Hematopoietic multipotent progenitor cell treated with erythropoietin and hydrocortisone succinate and interleukin-3 and kit ligand, for 15 days (in vitro differentiated cells): Measurements from ENCODE around the gene WDR4.
"Not testable (repeated sequence)": the region's sequence is repeated elsewhere in the genome, so short reads cannot be mapped to it uniquely, and the experiment has no call there.

Experiments used
- DNase-seq: peaks from one replicate; pipeline ENCODE4 v3.0.0-alpha.2; 2015; ENCODE audit warnings: low spot score

The WDR4 gene, protein sequence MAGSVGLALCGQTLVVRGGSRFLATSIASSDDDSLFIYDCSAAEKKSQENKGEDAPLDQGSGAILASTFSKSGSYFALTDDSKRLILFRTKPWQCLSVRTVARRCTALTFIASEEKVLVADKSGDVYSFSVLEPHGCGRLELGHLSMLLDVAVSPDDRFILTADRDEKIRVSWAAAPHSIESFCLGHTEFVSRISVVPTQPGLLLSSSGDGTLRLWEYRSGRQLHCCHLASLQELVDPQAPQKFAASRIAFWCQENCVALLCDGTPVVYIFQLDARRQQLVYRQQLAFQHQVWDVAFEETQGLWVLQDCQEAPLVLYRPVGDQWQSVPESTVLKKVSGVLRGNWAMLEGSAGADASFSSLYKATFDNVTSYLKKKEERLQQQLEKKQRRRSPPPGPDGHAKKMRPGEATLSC

DNA sequence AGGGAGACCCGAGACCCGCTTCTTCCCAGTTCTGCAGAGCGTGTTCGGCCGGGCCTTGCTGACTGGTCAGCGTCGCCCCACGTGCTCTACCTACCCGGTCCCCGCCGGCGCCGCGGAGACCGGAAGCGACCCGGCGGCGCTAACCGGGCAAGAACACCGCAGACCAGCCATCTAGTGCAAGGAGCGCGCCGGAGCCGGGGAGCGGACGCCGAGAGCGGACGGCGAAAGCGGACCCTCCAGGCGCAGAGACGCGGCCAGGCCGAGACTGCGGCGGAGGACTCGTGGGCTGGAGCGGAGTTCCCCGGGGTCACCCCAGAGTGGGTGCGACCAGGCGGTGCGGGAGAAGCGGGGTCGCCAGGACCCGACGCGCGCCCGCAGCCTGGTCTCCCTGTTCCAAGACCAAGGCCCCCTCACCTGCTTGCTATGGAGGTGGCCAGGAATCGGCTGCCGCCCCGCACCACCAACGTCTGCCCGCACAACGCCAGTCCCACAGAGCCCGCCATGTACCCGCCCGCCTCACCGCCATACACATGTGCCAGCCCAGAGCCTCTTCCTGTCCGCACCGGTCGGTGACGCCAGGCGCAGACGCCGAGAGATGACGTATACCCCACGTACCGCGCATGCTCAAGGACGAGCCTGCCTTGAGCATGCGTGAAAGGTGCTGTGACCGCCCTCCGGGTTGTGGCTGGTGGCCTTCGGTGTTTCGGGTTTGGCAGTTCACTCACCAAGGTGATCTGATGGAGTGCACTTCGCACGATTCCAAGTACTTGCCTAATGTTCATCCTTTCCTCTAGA lies at the start of gene WDR4:
Gene WDR4 (minus strand): TSS at position 547 of the 795 bp plus-strand sequence. CDS start 44 bp downstream, at position 503.
- DNase-seq, result peak; percentile 98

DNA sequence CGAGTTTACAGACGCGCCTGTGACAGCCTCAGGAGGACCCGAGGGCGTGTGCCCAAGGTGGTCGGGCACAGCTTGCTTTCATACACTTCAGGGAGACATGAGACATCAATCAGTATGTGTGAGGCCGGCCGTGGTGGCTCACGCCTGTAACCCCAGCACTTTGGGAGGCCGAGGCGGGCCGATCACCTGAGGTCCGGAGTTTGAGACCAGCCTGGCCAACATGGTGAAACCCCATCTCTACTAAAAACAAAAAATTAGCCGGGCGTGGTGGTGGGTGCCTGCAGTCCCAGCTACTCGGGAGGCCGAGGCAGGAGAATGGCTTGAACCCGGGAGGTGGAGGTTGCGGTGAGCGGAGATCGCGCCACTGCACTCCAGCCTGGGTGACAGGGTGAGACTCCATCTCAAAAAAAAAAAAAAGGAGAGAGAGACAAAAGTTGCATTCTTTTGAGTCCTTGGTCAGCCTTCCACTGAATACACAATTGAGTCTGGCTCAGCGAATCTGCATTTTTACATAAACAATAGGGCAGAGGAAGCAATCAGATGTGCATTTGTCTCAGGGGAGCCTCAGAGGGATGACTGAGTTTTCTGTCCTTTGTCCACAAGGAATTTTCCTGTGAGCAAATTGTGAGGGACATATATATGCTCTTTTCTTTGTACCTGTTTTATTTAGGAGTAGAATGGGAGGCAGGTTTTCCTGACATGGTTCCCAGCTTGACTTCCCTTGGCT lies 48.3 kb upstream of the WDR4 start:
- DNase-seq, result not testable (repeated sequence)

DNA sequence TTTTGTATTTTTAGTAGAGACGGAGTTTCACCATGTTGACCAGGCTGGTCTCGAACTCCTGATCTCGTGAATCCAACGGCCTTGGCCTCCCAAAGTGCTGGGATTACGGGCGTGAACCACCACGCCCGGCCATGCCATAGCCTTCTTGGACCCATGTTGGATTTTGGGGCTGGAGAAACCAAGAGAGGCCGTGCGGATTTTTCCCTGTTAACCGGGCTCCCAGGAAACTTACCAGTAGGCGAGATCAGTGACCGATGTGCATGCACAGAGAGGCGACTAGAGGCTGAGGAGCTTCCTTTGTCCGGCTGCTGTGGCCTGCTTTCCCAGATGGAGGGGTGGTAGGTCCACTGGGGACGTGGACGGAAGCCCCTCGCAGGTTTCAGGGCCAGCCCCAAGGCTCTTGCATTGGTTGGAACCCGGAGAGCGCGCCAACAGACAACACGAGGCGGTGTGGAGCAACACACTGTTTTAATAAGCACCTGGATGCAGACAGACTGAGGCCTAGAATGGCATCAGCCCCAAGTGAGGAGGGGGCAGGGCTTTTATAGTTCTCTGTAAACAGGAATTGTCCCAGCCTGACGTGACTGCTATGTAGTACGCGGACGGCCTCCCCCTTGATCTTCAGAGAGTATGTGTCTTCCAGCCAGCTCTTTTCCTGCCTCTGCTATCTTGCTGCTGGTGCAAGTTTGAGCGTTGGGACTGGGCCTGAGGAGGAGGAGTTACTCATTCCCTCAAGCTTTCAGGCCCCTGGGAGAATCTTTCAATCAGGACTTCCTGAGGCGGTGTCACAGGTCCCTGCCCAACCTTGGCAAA lies 46.0 kb upstream of the WDR4 start, which contains the start of gene ERVH48-1:
Gene ERVH48-1 (minus strand): TSS at position 517 of the 813 bp plus-strand sequence. CDS start 6,624 bp downstream, outside the sequence.
- DNase-seq, result no peak

DNA sequence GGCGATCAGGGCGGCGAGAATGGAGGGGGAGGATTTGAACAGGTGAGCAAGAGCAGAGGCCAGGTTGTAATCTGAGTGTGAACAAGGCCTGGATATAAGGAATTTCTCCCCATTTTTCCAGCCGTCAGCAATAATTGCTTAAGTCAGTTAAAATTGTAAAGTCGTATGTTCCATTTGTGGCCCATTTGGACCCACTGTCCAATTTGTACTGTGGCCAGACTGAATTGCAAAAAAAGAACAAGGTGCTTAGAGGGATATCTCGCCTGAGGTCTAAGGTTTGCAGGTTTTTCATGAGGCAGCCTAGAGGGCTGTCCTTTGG lies 45.1 kb upstream of the WDR4 start:
- DNase-seq, result no peak

DNA sequence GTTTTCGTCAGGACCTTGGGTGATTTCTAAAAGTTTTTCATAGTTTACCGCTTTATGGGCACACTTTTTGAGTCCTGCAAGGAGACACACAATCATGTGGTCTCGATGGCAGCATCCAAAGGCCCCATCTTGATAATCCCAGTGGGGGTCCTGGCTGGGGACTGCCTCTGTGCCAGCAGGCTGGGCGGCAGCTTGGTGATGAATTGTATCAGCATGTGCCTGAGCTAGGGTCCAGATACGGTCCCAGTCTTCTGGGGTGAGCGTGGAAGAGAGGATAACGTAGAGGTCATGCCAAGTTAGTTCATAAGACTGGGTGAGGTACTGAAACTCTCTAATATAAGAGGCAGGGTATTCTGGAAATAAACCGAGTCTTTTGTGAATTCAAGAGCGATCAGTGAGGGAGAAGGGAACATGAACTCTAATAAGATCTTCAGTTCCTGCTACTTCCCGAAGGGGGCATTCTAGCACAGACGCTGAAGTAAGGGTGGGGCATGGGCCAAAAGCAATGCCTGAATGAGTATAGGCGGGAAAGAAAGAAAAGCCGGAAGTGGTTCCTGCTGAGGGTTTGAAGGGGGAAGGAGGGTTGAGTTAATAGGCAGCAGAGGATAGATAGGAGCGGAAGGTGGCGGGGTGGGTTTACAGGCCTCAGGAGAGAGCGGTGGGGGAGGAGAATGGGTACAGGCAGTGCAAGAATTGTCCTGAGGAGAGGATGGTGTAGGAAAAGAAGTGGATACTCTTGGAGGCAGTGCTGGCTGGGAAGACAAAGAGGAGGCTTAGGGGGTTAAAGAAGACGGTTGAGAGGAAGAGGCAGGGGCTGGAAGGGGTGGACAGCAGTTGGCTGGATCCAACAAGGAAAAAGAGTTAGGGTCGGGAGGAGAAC lies 44.5 kb upstream of the WDR4 start:
- DNase-seq, result peak; percentile 88

DNA sequence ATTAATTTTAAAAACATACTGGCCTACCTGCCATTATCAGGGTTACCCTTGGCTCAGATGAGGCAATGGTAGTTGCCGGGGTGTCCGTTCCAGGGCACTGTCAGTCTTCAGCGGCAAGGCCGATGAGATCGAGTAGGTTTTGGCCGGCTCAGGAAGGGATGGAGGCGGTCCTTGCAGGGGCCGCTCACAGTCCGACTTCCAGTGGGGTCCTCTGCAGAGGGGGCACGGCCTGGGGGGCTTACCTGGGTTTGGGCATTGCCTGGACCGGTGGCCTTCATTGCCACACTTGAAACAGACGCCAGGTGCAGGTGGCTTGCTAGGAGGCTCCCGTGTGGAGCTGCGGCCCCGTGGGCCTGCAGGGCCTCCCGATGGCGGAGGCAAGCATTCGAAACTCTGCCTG lies 43.6 kb upstream of the WDR4 start:
- DNase-seq, result no peak

DNA sequence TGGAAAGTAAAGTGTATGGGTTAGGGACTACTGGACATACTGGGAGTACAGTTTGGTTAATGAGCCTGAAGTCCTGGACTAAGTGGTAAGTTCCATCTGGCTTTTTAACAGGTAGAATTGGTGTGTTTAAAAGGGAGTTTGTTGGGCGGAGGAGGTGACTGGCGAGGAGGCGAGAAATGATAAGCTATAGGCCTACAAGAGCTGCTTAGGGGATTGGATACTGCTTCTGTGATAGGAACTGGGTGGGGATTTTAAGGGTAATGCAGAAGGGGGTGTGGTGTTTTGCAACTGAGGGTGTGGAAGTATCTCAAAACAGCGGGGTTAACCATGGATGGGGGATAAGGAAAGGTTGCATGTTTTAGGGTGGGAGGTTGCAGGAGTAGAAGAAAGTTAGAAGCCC lies 42.6 kb upstream of the WDR4 start:
- DNase-seq, result peak; percentile 83

DNA sequence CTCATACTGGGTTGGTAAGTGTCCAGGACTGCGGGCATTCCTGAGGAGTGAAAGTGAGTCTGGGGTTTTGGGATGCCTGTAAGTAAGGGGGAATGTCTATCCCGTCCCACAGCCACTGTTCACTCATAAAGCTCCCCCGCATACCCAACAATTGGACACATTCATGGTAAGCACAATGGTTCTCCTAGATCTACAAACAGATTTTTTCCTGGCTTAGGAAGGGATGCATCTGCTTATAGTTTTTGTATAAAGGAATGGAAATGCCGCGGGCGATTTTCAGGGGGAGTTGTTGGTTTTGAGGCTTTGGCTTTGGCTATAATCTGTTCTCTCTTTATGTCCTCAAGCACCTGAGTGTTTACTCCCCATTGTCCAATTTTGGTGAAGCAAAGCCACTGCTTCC lies 39.0 kb upstream of the WDR4 start:
- DNase-seq, result no peak

DNA sequence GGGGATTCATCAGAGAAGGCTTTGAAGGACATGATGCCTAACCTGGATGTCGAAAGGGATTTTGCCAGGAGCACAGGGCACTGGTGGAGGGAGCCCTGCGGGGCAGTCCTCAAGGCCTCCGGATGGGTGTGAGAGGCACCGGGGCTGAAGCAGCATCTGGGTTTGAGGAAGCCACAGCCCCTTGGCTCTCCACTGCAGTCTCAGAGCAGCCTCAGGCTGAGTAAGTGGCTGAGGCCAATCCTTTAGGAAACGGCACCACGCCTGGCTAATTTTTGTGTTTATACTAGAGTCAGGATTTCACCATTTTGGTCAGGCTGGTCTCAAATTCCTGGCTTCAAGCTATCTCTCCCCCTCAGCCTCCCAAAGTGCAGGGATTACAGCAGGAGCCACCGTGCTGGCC lies 34.1 kb upstream of the WDR4 start:
- DNase-seq, result no peak

DNA sequence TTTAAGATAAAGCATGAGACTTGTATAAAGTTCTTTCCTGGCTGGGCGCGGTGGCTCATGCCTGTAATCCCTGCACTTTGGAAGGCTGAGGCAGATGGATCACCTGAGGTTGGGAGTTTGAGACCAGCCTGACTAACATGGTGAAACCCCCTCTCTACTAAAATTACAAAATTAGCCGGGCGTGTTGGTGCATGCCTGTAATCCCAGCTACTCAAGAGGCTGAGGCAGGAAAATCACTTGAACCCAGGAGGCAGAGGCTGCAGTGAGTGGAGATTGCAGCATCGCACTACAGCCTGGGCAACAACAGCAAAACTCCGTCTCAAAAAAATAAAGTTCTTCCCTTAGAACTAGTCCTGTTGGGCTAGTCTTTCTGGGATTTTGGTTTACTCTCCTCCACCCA lies 32.6 kb upstream of the WDR4 start:
- DNase-seq, result not testable (repeated sequence)

DNA sequence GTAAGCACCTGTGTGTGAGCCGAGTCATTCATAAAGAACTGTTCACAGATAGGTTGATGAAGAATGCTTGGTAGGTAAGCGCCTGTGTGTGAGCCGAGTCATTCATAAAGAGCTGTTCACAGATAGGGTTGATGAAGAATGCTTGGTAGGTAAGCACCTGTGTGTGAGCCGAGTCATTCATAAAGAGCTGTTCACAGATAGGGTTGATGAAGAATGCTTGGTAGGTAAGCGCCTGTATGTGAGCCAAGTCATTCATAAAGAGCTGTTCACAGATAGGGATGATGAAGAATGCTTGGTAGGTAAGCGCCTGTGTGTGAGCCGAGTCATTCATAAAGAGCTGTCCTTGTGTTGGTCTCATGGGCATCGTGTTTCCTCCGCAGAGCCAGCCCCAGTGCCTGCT lies 29.1 kb upstream of the WDR4 start:
- DNase-seq, result not testable (repeated sequence)

DNA sequence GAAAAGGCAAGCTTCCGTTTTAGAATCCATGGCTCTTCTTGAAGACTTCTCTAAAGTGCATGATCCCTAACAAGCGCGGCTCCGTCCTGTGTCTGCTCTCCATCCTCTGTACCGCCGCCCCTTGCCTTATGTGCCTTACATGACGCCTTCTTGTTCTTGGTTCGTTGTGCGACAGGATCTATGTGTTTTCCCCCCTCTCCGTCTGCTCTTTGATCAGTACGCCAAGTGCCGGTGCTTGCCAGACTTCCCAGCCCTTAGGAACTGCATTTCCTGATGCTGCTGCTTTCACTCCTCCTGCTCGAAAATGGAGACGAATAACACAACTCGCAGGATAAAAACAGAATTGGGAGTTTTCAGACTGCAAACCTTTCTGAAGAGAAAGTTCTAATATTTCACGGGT lies 26.9 kb upstream of the WDR4 start:
- no peak for DNase-seq

DNA sequence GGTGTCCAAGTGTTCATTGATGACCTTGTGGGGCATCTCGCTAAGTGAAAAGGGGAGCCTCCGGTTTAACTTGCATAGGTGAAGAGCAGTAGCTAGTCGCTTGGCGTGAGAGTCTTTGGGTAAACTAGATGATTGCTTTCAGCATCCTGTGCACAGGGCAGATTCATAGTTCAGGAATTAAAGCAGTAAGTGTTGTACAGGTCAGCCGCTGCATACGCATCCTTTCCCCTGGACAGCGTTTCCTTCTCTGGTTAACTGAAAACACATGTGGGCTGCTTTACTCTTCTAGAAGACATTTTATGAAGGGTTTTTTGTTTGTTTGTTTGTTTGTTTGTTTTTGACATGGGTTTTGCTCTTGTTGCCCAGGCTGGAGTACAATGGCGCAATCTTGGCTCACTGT lies 25.9 kb upstream of the WDR4 start:
- no peak for DNase-seq

DNA sequence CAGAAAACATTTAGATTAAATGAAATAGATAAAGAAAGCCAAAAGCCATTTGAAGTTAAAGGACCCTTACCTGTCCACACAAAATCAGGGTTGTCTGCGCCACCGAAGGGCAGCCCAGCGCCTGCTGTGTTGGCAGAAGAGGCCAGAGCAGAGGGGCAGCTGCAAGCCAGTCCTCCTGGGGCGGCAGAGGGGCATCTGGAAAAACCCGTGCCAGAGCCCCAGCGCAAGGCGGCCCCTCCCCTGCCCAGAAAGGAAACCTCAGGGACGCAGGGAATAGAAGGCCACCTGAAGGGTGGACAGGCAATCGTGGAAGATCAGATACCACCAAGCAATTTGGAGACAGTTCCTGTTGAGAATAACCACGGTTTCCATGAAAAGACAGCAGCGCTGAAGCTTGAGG lies 24.5 kb upstream of the WDR4 start:
- DNase-seq, result no peak

DNA sequence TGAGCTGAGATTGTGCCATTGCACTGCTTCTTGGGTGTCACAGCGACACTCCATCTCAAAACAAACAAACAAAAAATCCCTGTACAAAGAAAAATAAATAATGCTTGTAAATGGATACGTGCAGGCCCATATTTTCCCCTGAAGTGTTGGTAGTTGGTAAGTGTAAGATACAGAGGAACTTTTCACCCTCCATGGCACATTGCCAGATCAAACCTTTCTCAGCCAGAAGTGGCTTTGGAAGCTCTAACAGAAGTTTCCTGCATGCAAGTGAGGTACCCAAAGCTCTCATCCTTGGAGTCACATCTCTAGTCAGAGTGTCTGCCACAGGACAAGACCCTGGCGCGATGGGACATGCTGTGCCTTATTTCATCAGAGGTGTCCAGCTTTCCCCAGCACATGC lies 21.1 kb upstream of the WDR4 start:
- peak; percentile 66 for DNase-seq

DNA sequence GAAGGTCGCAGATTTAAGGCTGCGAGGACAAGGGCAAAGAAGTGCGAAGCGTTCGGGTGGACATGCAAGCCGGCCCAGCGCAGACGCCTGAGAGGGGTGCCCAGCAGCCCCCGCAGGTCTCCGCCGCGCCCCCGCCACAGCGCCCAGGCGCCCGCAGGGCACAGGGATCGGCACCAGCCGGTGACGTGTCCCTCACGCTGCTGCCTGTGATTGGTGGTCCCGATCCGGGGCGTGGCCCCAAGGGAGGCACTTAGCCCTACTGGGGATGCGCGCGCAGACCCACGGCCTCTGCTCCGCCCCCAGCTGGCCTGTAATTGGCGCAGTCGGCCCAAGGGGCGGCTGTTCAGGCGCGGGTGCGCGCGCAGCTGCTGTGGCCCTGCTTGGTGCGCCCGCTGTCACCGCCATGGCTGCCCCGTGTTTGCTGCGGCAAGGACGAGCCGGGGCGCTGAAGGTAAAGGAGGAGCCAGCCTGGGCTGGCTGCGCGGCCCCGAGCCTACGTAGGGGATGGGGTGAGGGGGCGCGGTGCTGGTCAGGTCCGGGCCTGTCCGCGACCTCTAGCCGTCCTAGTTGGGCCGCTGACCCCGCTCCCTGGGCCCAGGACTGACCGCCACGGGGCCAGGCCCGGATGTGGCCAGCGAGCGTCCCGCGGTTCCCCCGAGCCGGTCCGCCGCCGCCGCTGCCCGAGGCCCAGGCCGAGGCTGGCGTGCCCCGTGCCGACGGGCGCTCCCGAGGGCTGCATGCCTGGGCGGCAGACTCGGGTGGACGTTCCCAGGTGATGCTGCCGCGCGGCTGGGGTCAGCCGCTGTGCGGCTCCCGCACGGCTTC lies 13.8 kb upstream of the WDR4 start, which contains the start of gene NDUFV3:
Gene NDUFV3 (plus strand): TSS at position 379 of the 825 bp plus-strand sequence. CDS start 25 bp downstream, at position 404.
- peak; percentile 99 for DNase-seq

DNA sequence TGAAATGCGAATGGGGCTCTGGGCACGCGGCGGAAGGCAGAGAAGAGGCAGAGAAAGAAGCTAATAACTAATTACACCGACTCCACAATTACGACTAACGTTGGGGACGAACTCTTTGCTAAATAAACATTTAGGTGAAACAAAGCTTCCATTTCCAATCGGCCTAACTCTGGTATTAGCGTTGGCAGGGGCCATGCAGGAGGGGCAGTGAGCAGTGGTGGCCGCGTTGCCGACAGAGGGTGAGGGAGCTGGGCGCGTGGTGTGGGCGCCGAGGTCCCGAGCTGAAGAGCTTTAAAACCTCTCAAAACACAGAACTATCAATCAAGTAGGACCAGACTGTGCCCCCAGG lies 13.2 kb upstream of the WDR4 start:
- no peak for DNase-seq

DNA sequence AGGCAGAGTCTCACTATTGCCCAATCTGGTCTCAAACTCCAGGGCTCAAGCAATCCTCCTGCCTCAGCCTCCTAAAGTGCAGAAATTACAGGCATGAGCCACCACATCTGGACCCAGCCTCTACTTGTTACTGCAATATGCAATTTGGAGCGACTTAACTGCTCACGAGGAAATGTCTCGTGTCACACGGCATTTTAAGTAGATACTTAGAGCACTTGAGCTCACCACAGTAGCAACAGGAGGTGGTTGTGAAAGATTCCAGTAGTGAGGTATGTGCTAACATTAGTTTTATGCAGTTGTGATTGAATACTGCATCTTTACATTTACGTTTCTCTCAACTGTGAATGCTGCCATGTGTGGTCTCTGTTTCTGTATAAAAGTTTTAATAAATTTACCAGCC lies 8.0 kb upstream of the WDR4 start:
- no peak for DNase-seq

DNA sequence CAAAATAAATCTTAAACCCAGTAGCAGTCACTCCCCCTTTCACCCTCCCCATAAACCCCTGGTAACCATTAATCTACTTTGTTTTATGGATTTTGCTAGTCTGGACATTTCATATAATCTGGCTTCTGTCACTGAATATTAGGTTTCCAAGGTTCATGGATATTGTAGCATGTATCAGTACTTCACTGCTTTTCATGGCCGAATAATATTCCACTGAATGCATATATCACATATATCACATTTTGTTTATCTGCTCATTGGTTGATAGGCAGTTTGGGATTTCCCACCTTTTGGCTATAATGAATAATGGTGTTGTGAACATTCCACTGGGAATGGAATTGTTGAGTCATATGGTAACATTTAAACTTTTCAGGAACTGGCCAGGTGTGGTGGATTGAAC lies 4.6 kb upstream of the WDR4 start:
- DNase-seq, result no peak

DNA sequence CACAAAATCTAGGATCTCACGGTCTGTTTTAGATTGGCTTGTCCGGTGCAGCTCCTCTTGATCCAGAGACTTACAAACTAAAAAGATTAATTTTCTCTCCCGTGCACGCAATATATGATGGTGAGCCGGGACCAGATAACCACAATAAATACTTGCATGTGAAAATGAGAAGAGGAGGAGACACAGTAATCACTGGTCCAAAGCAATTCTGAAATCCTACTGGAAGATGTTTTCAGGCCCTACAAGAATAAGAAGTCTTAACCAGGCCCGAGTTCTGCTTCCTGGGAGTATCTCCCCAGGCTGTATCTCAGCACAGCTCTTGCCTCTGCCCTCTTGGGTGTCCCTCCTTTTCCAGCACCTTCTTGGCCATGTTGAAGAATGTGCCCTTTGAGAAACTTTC lies 1.0 kb upstream of the WDR4 start:
- DNase-seq, result no peak
